H1 (cell line): ENCODE data around the gene PIK3R6. TPM values are rescaled to one million over a fixed set of nuclear protein-coding genes. Genes with fewer than 3 reads are reported as not detected.

Experiments
- CTCF ChIA-PET: fragments of 300-600 bp; sonication (Branson Sonifier 250); formaldehyde crosslinking; loops from one replicate; lab custom pipeline; 2021; ENCODE audit not compliant: partially characterized antibody; lab: Charles Lee
- POLR2A ChIA-PET: fragments of 300-600 bp; sonication (Branson Sonifier 250); formaldehyde crosslinking; loops from one replicate; lab custom pipeline; 2021; ENCODE audit warnings: inconsistent platforms; ENCODE audit not compliant: partially characterized antibody; lab: Charles Lee
- DNase-seq, 2 experiments: peaks; one replicate each; pipeline versions ENCODE4 v3.0.0 to v3.0.0-alpha.2; 2010 to 2022; ENCODE audit warnings: low spot score in 2 of 2, low read depth in 1 of 2, mixed read lengths in 1 of 2
- FAIRE-seq: peaks from 2 replicates; lab custom pipeline; 2011; peaks lifted over from hg19 to GRCh38; lab: Jason Lieb, UNC
- H2AFZ ChIP-seq: 2 replicates; pipeline ENCODE4 v1.8.1; 2012; ENCODE audit warnings: low read length, inconsistent platforms
- H2AK5ac ChIP-seq: 2 replicates; pipeline ENCODE4 v1.6.1; 2013; ENCODE audit warnings: low read depth, low read length
- H2BK120ac ChIP-seq: replicated peaks from 2 replicates; pipeline ENCODE3; 2013; ENCODE audit warnings: low read depth, low read length, inconsistent platforms
- H2BK12ac ChIP-seq: 2 replicates; pipeline ENCODE4 v1.6.1; 2013; ENCODE audit warnings: low read depth, low read length
- H2BK15ac ChIP-seq: 2 replicates; pipeline ENCODE4 v1.6.1; 2013; ENCODE audit warnings: low read length
- H2BK20ac ChIP-seq: 2 replicates; pipeline ENCODE4 v1.6.1; 2013; ENCODE audit warnings: low read length
- H2BK5ac ChIP-seq: 2 replicates; pipeline ENCODE4 v1.6.1; 2013; ENCODE audit warnings: low read depth, low read length
- H3K14ac ChIP-seq: 2 replicates; pipeline ENCODE4 v1.6.1; 2013; ENCODE audit warnings: inconsistent platforms; ENCODE audit not compliant: insufficient read length
- H3K18ac ChIP-seq: 2 replicates; pipeline ENCODE4 v1.6.1; 2013; ENCODE audit warnings: low read length; ENCODE audit errors: extremely low read depth
- H3K23ac ChIP-seq: 2 replicates; pipeline ENCODE4 v1.6.1; 2013; ENCODE audit warnings: inconsistent platforms; ENCODE audit not compliant: insufficient read length
- H3K23me2 ChIP-seq: 2 replicates; pipeline ENCODE4 v1.6.1; 2013; ENCODE audit warnings: low read depth, low read length
- H3K27ac ChIP-seq: 2 replicates; pipeline ENCODE4 v1.6.1; 2011; ENCODE audit warnings: low read depth, low read length, inconsistent platforms
- H3K27me3 ChIP-seq, 4 experiments: replicated peaks in 1 of 4; 1 replicate in 1 of 4; 2 replicates in 3 of 4; pipeline versions ENCODE4 v1.6.1 to v1.8.1; 2011 to 2013; ENCODE audit warnings: low read length in 3 of 4, mild to moderate bottlenecking in 3 of 4, inconsistent platforms in 2 of 4, mixed read lengths in 2 of 4, moderate library complexity in 1 of 4; ENCODE audit not compliant: control insufficient read depth in 3 of 4, insufficient read depth in 3 of 4; ENCODE audit errors: extremely low read depth in 1 of 4
- H3K36me3 ChIP-seq, 4 experiments: 2 replicates each; pipeline versions ENCODE4 v1.6.1 to v1.8.1; 2011 to 2013; ENCODE audit warnings: mild to moderate bottlenecking in 4 of 4, low read length in 3 of 4, moderate library complexity in 2 of 4, control low read depth in 1 of 4, inconsistent platforms in 1 of 4; ENCODE audit not compliant: insufficient read depth in 4 of 4, control insufficient read depth in 2 of 4
- H3K4ac ChIP-seq: replicated peaks from 2 replicates; pipeline ENCODE3; 2013; ENCODE audit warnings: low read length, low read depth, mixed read lengths, inconsistent platforms; ENCODE audit not compliant: insufficient read length
- H3K4me1 ChIP-seq, 4 experiments: replicated peaks in 1 of 4; 1 replicate in 1 of 4; 2 replicates in 3 of 4; pipeline versions ENCODE4 v1.6.1 to v1.8.1; 2011 to 2013; ENCODE audit warnings: low read length in 3 of 4, inconsistent platforms in 2 of 4, mixed read lengths in 1 of 4; ENCODE audit not compliant: insufficient read depth in 4 of 4, control insufficient read depth in 3 of 4
- H3K4me2 ChIP-seq, 2 experiments: 2 replicates each; pipeline versions ENCODE4 v1.6.1 to v1.8.1; 2011 to 2013; ENCODE audit warnings: low read depth in 2 of 2, low read length in 2 of 2, control low read depth in 1 of 2, inconsistent platforms in 1 of 2, mild to moderate bottlenecking in 1 of 2; ENCODE audit not compliant: insufficient read depth in 1 of 2
- H3K4me3 ChIP-seq, 4 experiments: fragments of 200-600, 300-600 bp in 1 of 4; sonication (generic), shearing (Covaris generic), sonication (Bioruptor Twin) in 1 of 4; 2 replicates each; pipeline versions ENCODE4 v1.5.1 to v1.8.1; 2011 to 2016; ENCODE audit warnings: low read length in 4 of 4, low read depth in 3 of 4, control low read depth in 2 of 4, inconsistent platforms in 2 of 4, mild to moderate bottlenecking in 2 of 4, mixed read lengths in 1 of 4, moderate library complexity in 1 of 4; ENCODE audit not compliant: insufficient read depth in 2 of 4; ENCODE audit errors: extremely low read depth in 1 of 4
- H3K56ac ChIP-seq: replicated peaks from 2 replicates; pipeline ENCODE3; 2013; ENCODE audit warnings: low read depth, mild to moderate bottlenecking, mixed read lengths, low read length, inconsistent platforms; ENCODE audit not compliant: insufficient read length
- H3K79me1 ChIP-seq: 2 replicates; pipeline ENCODE4 v1.6.1; 2013; ENCODE audit warnings: low read depth, low read length, control low read depth
- H3K79me2 ChIP-seq, 2 experiments: 2 replicates each; pipeline versions ENCODE4 v1.6.1 to v1.8.1; 2012 to 2013; ENCODE audit warnings: low read length in 2 of 2, mild to moderate bottlenecking in 2 of 2, inconsistent platforms in 1 of 2; ENCODE audit not compliant: insufficient read depth in 2 of 2, control insufficient read depth in 1 of 2
- H3K9ac ChIP-seq, 4 experiments: replicated peaks in 1 of 4; 1 replicate in 1 of 4; 2 replicates in 3 of 4; pipeline versions ENCODE4 v1.6.1 to v1.8.1; 2011 to 2013; ENCODE audit warnings: low read depth in 3 of 4, low read length in 3 of 4, control low read depth in 2 of 4, mild to moderate bottlenecking in 2 of 4, moderate library complexity in 2 of 4, inconsistent platforms in 1 of 4; ENCODE audit errors: extremely low read depth in 1 of 4
- H3K9me3 ChIP-seq, 2 experiments: 2 replicates each; pipeline versions ENCODE4 v1.6.1 to v1.8.1; 2012 to 2013; ENCODE audit warnings: mild to moderate bottlenecking in 2 of 2, moderate library complexity in 2 of 2, control low read depth in 1 of 2, inconsistent platforms in 1 of 2, low read depth in 1 of 2, low read length in 1 of 2, mixed read lengths in 1 of 2; ENCODE audit not compliant: insufficient read depth in 2 of 2
- H4K20me1 ChIP-seq, 2 experiments: replicated peaks in 1 of 2; 2 replicates each; pipeline versions ENCODE3 to v1.8.1; 2011 to 2013; ENCODE audit warnings: inconsistent platforms in 2 of 2, low read length in 2 of 2, mild to moderate bottlenecking in 1 of 2; ENCODE audit not compliant: insufficient read depth in 2 of 2, control insufficient read depth in 1 of 2
- H4K5ac ChIP-seq: 2 replicates; pipeline ENCODE4 v1.6.1; 2013; ENCODE audit warnings: low read length, low read depth, mixed read lengths, inconsistent platforms; ENCODE audit not compliant: insufficient read length
- H4K8ac ChIP-seq: 2 replicates; pipeline ENCODE4 v1.8.0; 2013; ENCODE audit warnings: mild to moderate bottlenecking, moderate library complexity, low read length, inconsistent platforms; ENCODE audit not compliant: insufficient read depth; ENCODE audit errors: extremely low read depth
- H4K91ac ChIP-seq: replicated peaks from 2 replicates; pipeline ENCODE3; 2013; ENCODE audit warnings: low read length, mixed read lengths, inconsistent platforms; ENCODE audit not compliant: insufficient read length
- ATF3 ChIP-seq: IDR thresholded peaks from 2 replicates; pipeline ENCODE4 v1.6.1; 2011; ENCODE audit warnings: low read depth, mild to moderate bottlenecking, low read length; ENCODE audit not compliant: insufficient read depth
- WGBS, 2 experiments: shearing (Covaris generic) in 1 of 2; methylation state at CpG; one replicate each; pipeline versions ENCODE4 v1.1.6 to v1.1.7; 2013 to 2015; ENCODE audit warnings: low lambda C conversion rate in 2 of 2, mixed read lengths in 2 of 2, inconsistent platforms in 1 of 2, low coverage in 1 of 2, missing lambda C conversion rate in 1 of 2; ENCODE audit not compliant: insufficient replicate concordance in 2 of 2, insufficient coverage in 1 of 2, insufficient read length in 1 of 2; ENCODE audit errors: extremely low coverage in 1 of 2, missing lambda C conversion rate in 1 of 2; 5-methylcytosine and 5-hydroxymethylcytosine counted together
- polyA plus RNA-seq, 7 experiments: library from polyadenylated mRNA; depleted of rRNA in 3 of 7; stranded (reverse) in 5 of 7; unstranded in 2 of 7; fragments of >200 nt in 5 of 7; fragments of 200-250 nt in 2 of 7; gene quantifications; 1 replicate in 5 of 7; 2 replicates in 1 of 7; 4 replicates in 1 of 7; pipeline versions ENCODE4 v1.2.1 to v1.2.3, GENCODE V29; 2011 to 2013; ENCODE audit warnings: missing spikeins in 2 of 7, mixed read lengths in 2 of 7
- total RNA-seq: library from RNA; stranded (reverse); fragmentation: NEBNext Ultra II Directional; extraction: Animal tissue kit (Norgen Biotek cat#: 25700); gene quantifications from 2 replicates; pipeline ENCODE4 v1.2.1, GENCODE V29; 2021

The PIK3R6 gene
- total and polyA plus RNA-seq, 2 of the 8 experiments (the other 6 are each of a cell fraction or from before 2014, with no cell fraction given) = 0.24 to 1.2 TPM

- Histone ChIP-seq H4K8ac (no peak overlapping the region), H3K9ac (no peak overlapping the region), H3K9me3 (no peaks in the 10 kb centered on the region; a peak in 1 of 4 replicates), H3K27ac (no peak overlapping the region), H3K4me2 (no peak overlapping the region), H2BK20ac (no peak overlapping the region), H3K79me2 (no peaks in the 10 kb centered on the region), H3K14ac (no peak overlapping the region), H4K20me1 (no peaks in the 10 kb centered on the region), H3K4me3 (no peak overlapping the region), H4K91ac (no peak overlapping the region), H3K18ac (no peak overlapping the region), H2BK12ac (no peak overlapping the region), H2AFZ (no peak overlapping the region), H3K36me3 (no peaks in the 10 kb centered on the region), H2BK15ac (no peak overlapping the region), H2BK5ac (no peak overlapping the region), H3K56ac (no peak overlapping the region), H3K23me2 (peaks cover 3% of the 10 kb centered on the region; the same call in 1 of the 2 replicates), H3K4ac (no peak overlapping the region), H3K27me3 (no peaks in the 10 kb centered on the region; a peak in 1 of 7 replicates), H2BK120ac (no peak overlapping the region), H2AK5ac (no peak overlapping the region), H4K5ac (no peak overlapping the region), H3K4me1 (peaks cover 0 to 19% (median 11%) of the 10 kb centered on the region in 4 experiments; a peak in 4 of 7 replicates), H3K79me1 (no peaks in the 10 kb centered on the region), H3K23ac (no peak overlapping the region)
- FAIRE-seq (no peak), DNase-seq (no peak)
- POLR2A ChIA-PET = interaction anchor here (0.8 kb wide), 1 partner anchor 76 kb away, joined by 3 read pairs; no protein-coding TSS in a partner anchor
- WGBS, 2 experiments = 87% methylated on average over 13 of the region's 14 CpGs; no CpG with 5 or more reads in 1 of the 2 experiments
- CTCF ChIA-PET = interaction anchor here (0.7 to 10.4 kb wide), 26 partner anchors 10 to 631 kb away, joined by 3 to 107 read pairs (median 6); partner anchors contain the start of gene MFSD6L
- no peak for TF ChIP-seq ATF3
These were observed 22.2 kb upstream of the PIK3R6 start for GRCh38 chr17:8889458-8890210.
